Stimulated activated CD8-positive, alpha-beta memory T cell treated with anti-CD3 and anti-CD28 coated beads, Interleukin-12 subunit alpha, Interleukin-12 subunit beta, amount 100 ng/mL, for 4 hours (primary cell): ENCODE data around the gene PTPRG.

Experiments used
- DNase-seq: peaks from one replicate; pipeline ENCODE4 v3.0.0-alpha.2; 2020; ENCODE audit warnings: low read depth

Gene PTPRG

GRCh38 chr3:61768284-61769037 lies 207.1 kb downstream of the PTPRG start:
- no peak for DNase-seq

GRCh38 chr3:61769266-61769990 lies 208.1 kb downstream of the PTPRG start:
- no peak for DNase-seq

GRCh38 chr3:61771976-61772375 lies 210.6 kb downstream of the PTPRG start:
- DNase-seq: no peak

GRCh38 chr3:61772456-61772855 lies 211.1 kb downstream of the PTPRG start:
- no peak for DNase-seq

- no peak for DNase-seq
Measured at GRCh38 chr3:61774279-61774890, 213.0 kb downstream of the PTPRG start.

- DNase-seq: no peak
Measured at GRCh38 chr3:61776390-61776789, 215.0 kb downstream of the PTPRG start.

- DNase-seq: no peak
Measured at GRCh38 chr3:61777483-61777882, 216.1 kb downstream of the PTPRG start.

GRCh38 chr3:61778095-61778494 lies 216.7 kb downstream of the PTPRG start:
- no peak for DNase-seq

GRCh38 chr3:61780016-61780415 lies 218.6 kb downstream of the PTPRG start:
- no peak for DNase-seq

- no peak for DNase-seq
Measured at GRCh38 chr3:61780455-61781228, 219.3 kb downstream of the PTPRG start.

GRCh38 chr3:61783993-61784718 lies 222.8 kb downstream of the PTPRG start:
- no peak for DNase-seq

- no peak for DNase-seq
Measured at GRCh38 chr3:61788623-61789507, 227.5 kb downstream of the PTPRG start.

- DNase-seq: no peak
Measured at GRCh38 chr3:61789861-61790260, 228.5 kb downstream of the PTPRG start.

GRCh38 chr3:61790411-61790810 lies 229.0 kb downstream of the PTPRG start:
- DNase-seq: no peak

- no peak for DNase-seq
Measured at GRCh38 chr3:61793056-61793455, 231.7 kb downstream of the PTPRG start.

GRCh38 chr3:61793521-61793920 lies 232.2 kb downstream of the PTPRG start:
- no peak for DNase-seq

GRCh38 chr3:61794341-61794740 lies 233.0 kb downstream of the PTPRG start:
- no peak for DNase-seq

GRCh38 chr3:61794961-61795360 lies 233.6 kb downstream of the PTPRG start:
- DNase-seq: no peak

- no peak for DNase-seq
Measured at GRCh38 chr3:61796088-61796680, 234.8 kb downstream of the PTPRG start.

- no peak for DNase-seq
Measured at GRCh38 chr3:61796911-61797310, 235.5 kb downstream of the PTPRG start.
